Fibroblast of gingiva (primary cell): ENCODE results near the gene NR1I3.
"Not testable (repeated sequence)": the region's sequence is repeated elsewhere in the genome, so short reads cannot be mapped to it uniquely, and the experiment has no call there.

ENCODE experiments used
- DNase-seq: peaks from one replicate; pipeline ENCODE4 v3.0.0-alpha.2; 2011; ENCODE audit warnings: low read depth

The NR1I3 gene

GRCh38 chr1:161250829-161251228 is 12.8 kb upstream of the NR1I3 start:
- DNase-seq: no peak

GRCh38 chr1:161250100-161250499 is 12.1 kb upstream of the NR1I3 start:
- DNase-seq: not testable (repeated sequence)

- DNase-seq: no peak
Observed at GRCh38 chr1:161244888-161245287, 6.9 kb upstream of the NR1I3 start.

- DNase-seq: no peak
Observed at GRCh38 chr1:161242313-161242712, 4.3 kb upstream of the NR1I3 start.

GRCh38 chr1:161241682-161242081 is 3.7 kb upstream of the NR1I3 start:
- DNase-seq: no peak

- no peak for DNase-seq
Observed at GRCh38 chr1:161235957-161236775, 1.8 kb downstream of the NR1I3 start.

DNA sequence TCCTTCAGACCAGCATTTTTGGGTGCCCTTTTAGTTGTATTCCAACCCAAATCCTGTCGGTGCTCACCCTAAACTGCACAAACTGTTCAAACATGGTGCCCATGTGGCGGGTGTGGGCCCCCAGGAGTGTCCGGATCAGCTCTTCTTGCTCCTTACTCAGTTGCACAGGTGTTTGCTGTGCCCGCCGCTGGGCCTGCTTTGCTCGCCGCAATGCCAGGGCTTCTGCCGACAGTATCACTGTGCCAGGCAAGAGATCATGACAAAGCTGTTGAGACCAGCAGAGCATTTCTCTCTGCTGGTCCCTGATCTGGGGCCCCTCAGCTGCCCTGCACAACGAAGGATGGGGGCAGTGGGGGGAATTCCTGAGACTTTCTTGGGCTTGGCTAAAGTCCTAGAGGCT is 4.9 kb downstream of the NR1I3 start:
- no peak for DNase-seq

- DNase-seq: no peak
Observed at GRCh38 chr1:161230762-161231161, 7.2 kb downstream of the NR1I3 start.

DNA sequence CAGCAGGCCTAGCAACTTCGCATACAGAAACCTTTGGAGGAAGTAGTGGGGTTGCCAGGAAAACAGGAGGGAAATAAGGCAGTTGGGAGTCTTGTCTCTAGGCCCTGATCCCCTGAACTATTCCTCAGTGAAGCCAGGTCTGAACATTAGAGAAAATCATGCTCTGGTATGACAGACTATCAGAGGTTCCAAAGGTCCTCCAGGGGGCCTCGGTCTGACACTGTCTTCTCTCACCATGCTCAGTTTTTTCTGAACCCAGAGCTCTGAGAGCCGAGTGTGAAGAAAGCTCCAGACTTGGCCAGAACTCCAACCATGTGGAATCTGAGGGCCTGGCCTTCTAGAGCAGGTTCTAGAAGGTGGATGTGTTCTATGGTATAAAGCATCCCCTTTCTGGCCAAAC is 8.1 kb downstream of the NR1I3 start:
- DNase-seq: no peak

DNA sequence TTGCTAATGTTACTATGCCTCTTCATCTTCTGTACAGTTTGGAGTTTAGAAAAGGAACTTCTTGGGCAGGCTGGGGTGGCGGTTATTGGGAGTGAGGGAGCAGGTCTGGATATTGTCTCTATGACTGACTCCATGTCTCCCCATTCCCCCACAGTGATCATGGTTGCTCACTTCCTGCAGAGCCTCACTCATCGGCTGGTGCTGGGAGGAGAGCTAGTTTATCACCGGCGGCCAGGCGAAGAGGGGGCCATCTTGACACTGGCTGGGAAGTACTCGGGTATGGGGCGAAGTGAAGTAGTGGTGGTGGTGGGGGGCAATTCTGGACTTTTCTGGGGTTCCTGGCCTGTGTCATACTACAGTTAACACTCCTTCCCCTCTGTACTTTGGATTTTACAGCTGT is 10.0 kb downstream of the NR1I3 start:
- no peak for DNase-seq

- peak; percentile 60 for DNase-seq
Observed at GRCh38 chr1:161227196-161227871, 10.7 kb downstream of the NR1I3 start.

DNA sequence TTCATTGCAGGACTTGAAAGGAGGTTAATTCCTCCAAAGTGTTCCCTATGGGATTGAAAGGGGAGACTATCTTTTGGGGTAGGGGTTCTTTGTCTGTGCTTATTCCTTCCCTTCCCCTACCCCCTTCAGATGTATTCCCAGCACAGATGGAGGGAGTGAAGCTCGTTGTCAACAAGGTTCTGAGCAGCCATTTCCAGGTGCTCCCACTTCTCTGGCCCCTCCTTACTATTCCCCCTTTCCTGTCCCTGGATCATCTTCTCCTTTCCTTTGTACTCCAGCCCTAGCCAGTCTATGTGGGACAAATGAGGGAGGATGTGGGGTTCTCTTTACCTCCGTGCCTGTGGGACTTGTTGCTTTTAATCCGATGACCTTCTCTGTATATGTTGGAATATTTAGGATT is 11.2 kb downstream of the NR1I3 start:
- DNase-seq: no peak

DNA sequence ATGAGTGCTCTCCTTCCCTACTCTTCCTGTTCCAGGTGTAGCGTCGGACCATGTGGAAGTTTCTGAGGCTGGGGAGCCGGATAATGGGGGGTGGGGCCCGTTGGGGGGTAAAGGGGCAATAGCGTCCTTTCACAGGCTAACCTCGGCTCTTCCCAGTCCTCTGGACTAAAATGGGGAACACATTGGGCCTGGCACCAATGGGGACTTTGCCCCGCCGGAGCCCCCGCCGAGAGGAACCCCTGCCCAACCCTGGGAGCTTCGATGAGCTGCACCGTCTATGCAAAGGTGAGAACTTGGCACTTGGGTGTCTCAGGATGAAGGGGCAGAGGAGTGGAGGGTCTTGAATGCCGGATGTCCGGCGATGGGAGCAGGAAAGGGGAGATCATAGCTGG is 11.7 kb downstream of the NR1I3 start:
- no peak for DNase-seq

DNA sequence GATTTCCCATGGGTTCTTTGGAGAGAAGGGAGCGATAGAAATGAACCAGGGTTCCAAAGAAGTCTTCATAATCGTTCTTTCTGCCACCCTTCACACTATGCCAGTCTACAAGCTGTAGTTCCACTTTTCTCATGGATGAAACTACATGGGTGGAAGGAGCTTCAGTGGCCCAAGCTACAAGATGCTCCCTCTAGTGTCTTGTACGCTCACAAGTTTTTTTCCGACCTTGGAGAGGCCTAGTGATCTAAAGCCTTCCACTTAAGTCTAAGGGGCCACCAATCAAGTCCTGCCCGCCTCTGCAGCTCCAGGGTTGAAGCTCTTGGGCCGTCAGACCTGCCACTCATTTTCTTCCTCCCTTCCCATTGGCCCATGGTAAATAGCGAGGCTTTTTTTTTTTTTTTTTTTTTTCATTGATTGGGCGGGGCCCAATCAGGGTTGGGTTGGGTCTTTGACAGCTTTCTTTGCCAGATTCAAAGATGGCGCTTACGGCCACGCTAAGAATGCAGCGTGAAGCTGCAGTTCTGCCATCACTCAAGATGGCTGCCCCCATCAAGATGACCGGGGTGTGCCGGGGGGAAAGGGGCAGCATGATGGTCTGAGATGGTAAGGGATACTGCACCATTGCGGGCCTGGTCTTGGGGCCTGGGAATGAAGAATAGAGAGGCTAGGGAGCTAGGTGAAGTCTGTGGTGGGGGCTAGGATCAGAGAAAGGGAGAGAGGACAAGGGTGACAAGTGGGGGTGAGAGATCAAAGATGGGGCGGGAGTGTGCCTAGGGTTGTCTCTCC is 12.3 kb downstream of the NR1I3 start, which contains the start of gene TOMM40L:
Gene TOMM40L, plus strand, starts transcription at position 527 of the 786 bp plus-strand sequence. CDS start 430 bp downstream, outside the sequence.
- DNase-seq: peak; percentile 100

DNA sequence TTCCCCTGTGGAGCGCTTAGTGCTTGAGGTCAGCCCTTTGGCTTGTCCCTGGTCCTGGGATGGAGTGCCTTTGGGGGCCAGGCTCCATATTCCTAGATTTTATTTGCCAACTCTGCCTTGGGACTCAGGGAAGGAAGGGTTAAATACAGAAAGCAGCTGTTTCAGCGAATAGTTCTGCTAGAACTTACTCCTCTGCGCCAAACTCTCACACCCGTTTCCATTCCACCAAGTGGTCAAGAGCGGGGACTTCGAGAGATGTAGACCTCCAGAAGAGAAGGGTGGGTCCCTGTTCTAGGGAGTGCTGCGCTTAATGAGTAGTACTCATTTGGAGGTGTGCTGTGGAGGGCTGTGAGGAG is 12.8 kb downstream of the NR1I3 start:
- no peak for DNase-seq

- not testable (repeated sequence) for DNase-seq
Observed at GRCh38 chr1:161224695-161225087, 13.3 kb downstream of the NR1I3 start.

DNA sequence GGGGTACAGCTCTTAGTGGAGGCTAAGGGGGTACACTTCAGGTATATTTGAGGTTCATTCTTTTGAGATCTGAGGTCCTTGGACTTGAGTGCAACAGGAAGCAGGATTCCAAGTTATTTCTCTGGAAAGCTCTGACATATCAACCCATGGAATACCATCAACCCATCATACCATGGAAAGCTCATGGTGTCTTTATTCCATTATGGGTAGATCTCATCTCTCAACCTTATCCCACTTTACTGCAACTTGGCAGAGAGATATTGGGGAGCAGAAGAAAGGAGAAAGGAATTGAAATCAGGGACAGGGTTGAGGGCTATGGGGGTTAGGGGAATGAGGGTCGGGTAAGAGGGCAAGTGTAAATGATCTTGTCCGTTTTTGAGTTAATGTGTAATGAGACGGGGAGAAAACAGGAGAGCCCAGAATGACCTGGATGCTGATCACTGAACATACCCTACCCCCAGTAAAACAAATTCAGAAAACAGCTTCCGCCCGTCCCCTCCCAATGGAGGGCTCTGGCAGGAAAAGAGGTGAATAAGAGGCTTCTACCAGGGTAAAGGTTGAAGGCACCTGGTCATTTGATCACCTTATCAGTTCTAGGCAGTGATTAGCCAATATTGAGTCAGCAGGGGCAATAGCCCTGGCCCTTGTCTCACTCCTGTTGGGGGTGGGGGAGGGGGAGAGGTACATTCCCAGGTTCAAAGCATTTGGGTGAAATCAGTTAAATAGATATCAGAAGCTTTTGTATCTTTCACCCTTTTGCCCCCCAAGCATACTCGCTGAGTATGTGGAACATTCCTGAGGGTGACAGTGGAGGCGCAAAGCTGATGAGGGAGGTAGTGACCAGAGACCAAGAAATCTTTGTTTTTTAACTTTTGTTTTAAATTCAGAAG is 14.0 kb downstream of the NR1I3 start:
- no peak for DNase-seq

DNA sequence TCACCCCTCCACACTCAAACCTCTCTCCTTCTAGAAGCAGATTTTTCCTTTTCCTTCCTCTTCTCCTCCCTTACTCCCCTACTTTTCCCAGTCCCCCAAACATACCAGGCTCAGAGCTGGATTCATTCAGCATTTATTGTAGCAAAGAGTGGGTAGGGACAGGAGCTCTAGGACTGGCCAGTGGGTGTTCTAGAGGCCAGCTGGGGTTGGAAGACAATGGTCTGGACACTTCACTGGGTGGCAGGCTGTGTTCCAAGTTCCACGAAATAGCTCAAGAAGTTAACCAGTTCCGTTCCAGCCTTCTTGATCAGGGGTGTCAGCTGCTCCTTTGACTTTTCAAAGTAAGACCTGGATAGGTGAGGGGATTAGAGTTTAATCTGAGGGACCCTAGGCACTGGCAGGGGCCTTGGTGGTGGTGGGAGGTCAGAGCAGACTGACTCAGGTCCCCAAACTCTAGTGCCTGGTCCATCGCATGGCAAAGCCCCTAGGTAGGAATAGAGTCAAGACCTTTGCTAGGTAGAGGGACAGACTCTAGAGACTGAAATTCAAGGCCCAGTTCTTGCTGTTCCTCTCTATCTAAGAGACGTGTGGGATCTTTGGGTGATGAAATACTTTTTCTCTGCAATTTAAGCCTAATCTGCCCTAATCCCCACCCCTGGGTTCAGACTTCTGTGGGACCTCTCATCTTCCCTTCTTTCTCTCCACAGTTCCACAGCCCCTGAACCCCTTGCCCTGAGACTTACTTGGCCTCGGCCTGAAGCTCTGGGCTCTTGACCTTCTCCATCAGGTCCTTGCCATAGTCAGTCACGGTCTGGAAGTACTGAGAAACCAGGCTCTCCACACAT is 15.6 kb downstream of the NR1I3 start:
- DNase-seq: no peak

- DNase-seq: no peak
Observed at GRCh38 chr1:161220002-161220401, 18.0 kb downstream of the NR1I3 start.

- no peak for DNase-seq
Observed at GRCh38 chr1:161219078-161219892, 18.7 kb downstream of the NR1I3 start.
